ENCODE results near the gene LDB3. TPM values are rescaled to one million over a fixed set of nuclear protein-coding genes. Genes with fewer than 3 reads are reported as not detected.
"Not testable (repeated sequence)": the region's sequence is repeated elsewhere in the genome, so short reads cannot be mapped to it uniquely, and the experiment has no call there.

Gene LDB3
- total RNA-seq = under 1 TPM in 1 of 2 donors, not detected in 1; 0.11 TPM

- Mint-ChIP-seq H3K27me3 (no peaks in the 10 kb centered on the region), H3K4me1 (no peaks in the 10 kb centered on the region), H3K27ac (no peak within 1 kb of the TSS), H3K4me3 (no peak within 1 kb of the TSS), H3K36me3 (ENCODE audit: low read depth) (no peaks in the 10 kb centered on the region), H3K9me3 (no peaks in the 10 kb centered on the region)
- ATAC-seq (replicated peaks) = no peak
Measured at GRCh38 chr10:86668297-86669165, at the start of gene LDB3. TSS of gene LDB3 (plus strand) at chr10:86668511. CDS start at chr10:86668692, 181 bp downstream.

- Mint-ChIP-seq H3K9me3 (no peaks in the 10 kb centered on the region), H3K27ac (no peak overlapping the region), H3K36me3 (ENCODE audit: low read depth) (no peaks in the 10 kb centered on the region), H3K27me3 (peaks cover 17% of the 10 kb centered on the region), H3K4me1 (no peaks in the 10 kb centered on the region), H3K4me3 (no peak overlapping the region)
- ATAC-seq (replicated peaks) = no peak
Measured at GRCh38 chr10:86628311-86628710, 40.0 kb upstream of the LDB3 start.

- Mint-ChIP-seq H3K9me3 (no peaks in the 10 kb centered on the region), H3K4me1 (no peaks in the 10 kb centered on the region), H3K4me3 (no peak overlapping the region), H3K36me3 (ENCODE audit: low read depth) (no peaks in the 10 kb centered on the region), H3K27me3 (peaks cover 26% of the 10 kb centered on the region), H3K27ac (no peak overlapping the region)
- ATAC-seq (replicated peaks) = no peak
Measured at GRCh38 chr10:86630079-86630478, 38.2 kb upstream of the LDB3 start.

GRCh38 chr10:86632009-86632800 is 36.1 kb upstream of the LDB3 start:
- Mint-ChIP-seq H3K4me3 (no peak overlapping the region), H3K4me1 (no peaks in the 10 kb centered on the region), H3K27ac (no peak overlapping the region), H3K9me3 (no peaks in the 10 kb centered on the region), H3K27me3 (peaks cover 31% of the 10 kb centered on the region), H3K36me3 (ENCODE audit: low read depth) (no peaks in the 10 kb centered on the region)
- no peak for ATAC-seq (replicated peaks)

- H3K9me3 Mint-ChIP-seq = no peaks in the 10 kb centered on the region
- ATAC-seq (replicated peaks) = no peak
Measured at GRCh38 chr10:86632951-86633350, 35.4 kb upstream of the LDB3 start.

GRCh38 chr10:86635402-86635801 is 32.9 kb upstream of the LDB3 start:
- Mint-ChIP-seq H3K4me1 (no peaks in the 10 kb centered on the region), H3K27me3 (peaks cover 35% of the 10 kb centered on the region), H3K27ac (no peak overlapping the region), H3K36me3 (ENCODE audit: low read depth) (no peaks in the 10 kb centered on the region), H3K4me3 (no peak overlapping the region), H3K9me3 (peaks cover 3% of the 10 kb centered on the region)
- ATAC-seq (replicated peaks) = no peak

More at GRCh38 chr10:86632951-86633350, 35.4 kb upstream of the LDB3 start:
- Mint-ChIP-seq H3K27ac (no peak overlapping the region), H3K27me3 (peaks cover 31% of the 10 kb centered on the region), H3K36me3 (ENCODE audit: low read depth) (no peaks in the 10 kb centered on the region), H3K4me3 (no peak overlapping the region), H3K4me1 (no peaks in the 10 kb centered on the region)

GRCh38 chr10:86636311-86636710 is 32.0 kb upstream of the LDB3 start:
- peaks cover 35% of the 10 kb centered on the region for H3K27me3 Mint-ChIP-seq
- no peak overlapping the region for H3K4me3 Mint-ChIP-seq
- H3K27ac Mint-ChIP-seq = no peak overlapping the region
- ATAC-seq (replicated peaks) = no peak
- peaks cover 3% of the 10 kb centered on the region for H3K9me3 Mint-ChIP-seq
- H3K36me3 Mint-ChIP-seq (ENCODE audit: low read depth) = no peaks in the 10 kb centered on the region
- no peaks in the 10 kb centered on the region for H3K4me1 Mint-ChIP-seq

GRCh38 chr10:86642021-86642420 is 26.3 kb upstream of the LDB3 start:
- ATAC-seq (replicated peaks) = no peak
- Mint-ChIP-seq H3K36me3 (ENCODE audit: low read depth) (no peaks in the 10 kb centered on the region), H3K27me3 (peaks cover 16% of the 10 kb centered on the region), H3K4me3 (no peak overlapping the region), H3K4me1 (no peaks in the 10 kb centered on the region), H3K27ac (no peak overlapping the region), H3K9me3 (peaks cover 3% of the 10 kb centered on the region)

- ATAC-seq (replicated peaks) = no peak
- Mint-ChIP-seq H3K9me3 (peaks cover 3% of the 10 kb centered on the region), H3K27ac (no peak overlapping the region), H3K4me3 (no peak overlapping the region), H3K4me1 (no peaks in the 10 kb centered on the region), H3K27me3 (peaks cover 16% of the 10 kb centered on the region), H3K36me3 (ENCODE audit: low read depth) (no peaks in the 10 kb centered on the region)
Measured at GRCh38 chr10:86642499-86642898, 25.8 kb upstream of the LDB3 start.

- H3K4me3 Mint-ChIP-seq = no peak overlapping the region
- H3K36me3 Mint-ChIP-seq (ENCODE audit: low read depth) = no peaks in the 10 kb centered on the region
- peaks cover 3% of the 10 kb centered on the region for H3K9me3 Mint-ChIP-seq
- no peaks in the 10 kb centered on the region for H3K4me1 Mint-ChIP-seq
- H3K27me3 Mint-ChIP-seq = peaks cover 12% of the 10 kb centered on the region
- no peak for ATAC-seq (replicated peaks)
- no peak overlapping the region for H3K27ac Mint-ChIP-seq
Measured at GRCh38 chr10:86644152-86644793, 24.0 kb upstream of the LDB3 start.

GRCh38 chr10:86644794-86645445 is 23.4 kb upstream of the LDB3 start:
- Mint-ChIP-seq H3K4me3 (no peak overlapping the region), H3K27me3 (peaks cover 9% of the 10 kb centered on the region), H3K36me3 (ENCODE audit: low read depth) (no peaks in the 10 kb centered on the region), H3K9me3 (peaks cover 2% of the 10 kb centered on the region), H3K4me1 (no peaks in the 10 kb centered on the region), H3K27ac (no peak overlapping the region)
- no peak for ATAC-seq (replicated peaks)

GRCh38 chr10:86645621-86646165 is 22.6 kb upstream of the LDB3 start:
- not testable (repeated sequence) for H3K9me3 Mint-ChIP-seq; H3K4me3 Mint-ChIP-seq; H3K27ac Mint-ChIP-seq; H3K36me3 Mint-ChIP-seq (ENCODE audit: low read depth); H3K4me1 Mint-ChIP-seq; ATAC-seq (replicated peaks); H3K27me3 Mint-ChIP-seq

GRCh38 chr10:86646532-86646931 is 21.8 kb upstream of the LDB3 start:
- no peaks in the 10 kb centered on the region for H3K9me3 Mint-ChIP-seq
- H3K36me3 Mint-ChIP-seq (ENCODE audit: low read depth) = no peaks in the 10 kb centered on the region
- peaks cover 8% of the 10 kb centered on the region for H3K27me3 Mint-ChIP-seq
- no peak overlapping the region for H3K4me3 Mint-ChIP-seq
- no peaks in the 10 kb centered on the region for H3K4me1 Mint-ChIP-seq
- H3K27ac Mint-ChIP-seq = no peak overlapping the region
- no peak for ATAC-seq (replicated peaks)

GRCh38 chr10:86646933-86647332 is 21.4 kb upstream of the LDB3 start:
- ATAC-seq (replicated peaks) = no peak
- Mint-ChIP-seq H3K27ac (no peak overlapping the region), H3K36me3 (ENCODE audit: low read depth) (no peaks in the 10 kb centered on the region), H3K4me3 (no peak overlapping the region), H3K9me3 (no peaks in the 10 kb centered on the region), H3K4me1 (no peaks in the 10 kb centered on the region), H3K27me3 (peaks cover 4% of the 10 kb centered on the region)

Data from activated T-helper 17 cell treated with anti-CD3 and anti-CD28 coated beads, Interleukin-2, amount 50 U/mL, for 72 hours (primary cell).